T-helper 1 cell (primary cell): ENCODE results near the gene GALNT3.

Experiments
- DNase-seq, 5 donors: peaks; one replicate each; pipeline ENCODE4 v3.0.0-alpha.2; 2012 to 2020

Gene GALNT3

DNA sequence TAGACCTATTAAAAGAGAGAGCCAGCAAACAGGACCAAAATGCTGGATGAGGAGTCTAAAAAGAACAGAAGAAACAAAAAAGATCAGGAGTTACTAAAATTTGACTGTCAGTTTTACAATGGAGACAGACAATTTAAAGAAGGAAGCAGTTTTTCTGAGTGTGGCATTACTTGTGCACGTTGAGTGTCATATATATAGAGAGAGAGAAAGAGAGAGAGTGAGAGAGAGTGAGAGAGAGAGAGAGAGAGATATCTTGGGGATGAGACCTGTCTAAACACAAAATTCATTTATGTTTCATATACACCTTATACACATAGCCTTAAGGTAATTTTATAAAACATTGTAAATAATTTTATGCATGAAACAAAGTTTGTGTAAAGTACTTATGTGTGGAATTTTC, 2.1 kb upstream of the GALNT3 start:
- no peak for DNase-seq

DNA sequence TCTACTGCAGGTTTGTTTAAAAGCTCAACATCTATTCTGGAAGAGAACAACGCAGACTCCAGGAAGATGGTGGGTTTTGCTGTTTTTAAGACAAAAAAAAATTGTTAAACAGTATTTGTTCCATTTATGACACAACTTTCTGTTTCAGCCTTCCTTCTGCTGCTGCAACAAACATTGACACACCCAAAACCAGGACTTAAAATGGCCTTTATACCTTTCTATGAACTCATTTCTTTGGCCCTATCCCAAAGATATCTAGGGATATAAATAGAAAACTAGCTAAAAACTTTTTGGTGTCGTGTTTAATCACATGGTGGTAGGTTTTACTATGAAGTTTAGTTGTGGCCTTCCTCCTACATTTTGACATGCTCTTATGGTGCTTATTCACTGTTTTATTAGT, 964 bp upstream of the GALNT3 start:
- DNase-seq = no peak

DNA sequence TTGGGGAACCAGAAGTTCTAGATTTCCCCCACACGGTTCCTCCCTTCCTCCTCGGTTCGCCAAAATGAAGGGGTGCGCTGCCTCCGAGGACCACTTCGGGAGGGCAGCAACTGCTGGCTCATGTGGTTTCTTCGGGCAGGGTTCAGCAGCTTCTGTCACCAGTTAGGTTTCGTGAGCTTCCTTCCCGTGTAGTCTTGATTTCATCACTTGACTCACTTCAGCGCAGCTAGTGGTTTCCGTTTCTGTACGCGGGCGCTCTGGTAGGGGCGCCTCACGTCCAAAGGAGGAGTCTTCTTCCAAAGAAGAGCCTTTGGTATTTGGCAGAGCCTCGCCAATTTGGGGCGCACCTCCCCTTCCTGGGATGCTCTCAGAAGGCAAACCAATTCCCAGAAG, 485 bp upstream of the GALNT3 start:
- peak in 2 of 5 donors; percentile 8 to 93 for DNase-seq

DNA sequence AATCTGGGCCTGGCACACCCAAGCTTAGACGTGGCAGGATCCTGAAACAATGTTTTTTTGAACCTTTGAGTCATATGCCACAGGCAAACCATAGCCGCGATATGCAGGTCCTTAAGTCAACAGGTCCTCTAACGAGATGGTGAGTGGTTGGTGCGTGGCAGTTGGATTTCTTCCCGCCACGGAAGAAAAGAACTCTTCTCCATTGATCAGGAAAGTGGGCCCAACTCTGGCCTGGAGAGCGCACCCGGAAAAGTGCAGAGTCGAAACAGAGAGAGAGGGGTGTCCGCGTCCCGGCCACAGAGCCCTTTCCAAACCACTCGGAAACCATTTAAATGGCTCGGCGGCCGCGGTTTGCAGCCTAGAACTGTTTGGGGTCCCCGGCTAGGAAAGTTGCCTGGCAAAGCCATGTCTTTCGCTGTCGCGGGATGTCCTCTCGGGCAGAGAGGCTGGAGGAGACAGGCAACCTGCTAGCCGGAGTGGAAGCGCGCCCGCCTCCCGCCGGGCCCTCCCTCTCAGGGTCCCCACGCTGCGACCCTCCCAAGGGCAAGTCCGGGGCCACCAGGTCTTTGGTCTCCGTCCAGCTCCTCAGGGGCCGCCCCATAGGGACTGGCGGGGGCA, 777 bp downstream of the GALNT3 start:
- DNase-seq = peak in 1 of 5 donors; percentile 24

DNA sequence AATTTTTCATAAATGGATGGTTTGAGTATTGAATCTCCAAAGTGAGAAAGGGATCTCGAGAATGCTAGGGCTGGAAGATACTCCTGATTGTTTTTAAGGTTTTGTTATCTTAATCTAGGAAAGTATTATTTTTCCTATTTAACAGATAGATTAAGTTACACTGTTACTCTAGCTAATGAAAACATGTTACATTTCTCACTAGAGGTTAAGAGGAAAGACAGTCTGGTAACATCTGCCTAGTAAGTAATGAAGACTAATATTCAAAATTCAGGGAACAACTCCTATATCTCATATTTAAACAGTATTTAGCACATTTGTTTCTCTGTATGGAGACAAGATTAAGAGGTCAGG, 2.0 kb downstream of the GALNT3 start:
- DNase-seq = no peak

DNA sequence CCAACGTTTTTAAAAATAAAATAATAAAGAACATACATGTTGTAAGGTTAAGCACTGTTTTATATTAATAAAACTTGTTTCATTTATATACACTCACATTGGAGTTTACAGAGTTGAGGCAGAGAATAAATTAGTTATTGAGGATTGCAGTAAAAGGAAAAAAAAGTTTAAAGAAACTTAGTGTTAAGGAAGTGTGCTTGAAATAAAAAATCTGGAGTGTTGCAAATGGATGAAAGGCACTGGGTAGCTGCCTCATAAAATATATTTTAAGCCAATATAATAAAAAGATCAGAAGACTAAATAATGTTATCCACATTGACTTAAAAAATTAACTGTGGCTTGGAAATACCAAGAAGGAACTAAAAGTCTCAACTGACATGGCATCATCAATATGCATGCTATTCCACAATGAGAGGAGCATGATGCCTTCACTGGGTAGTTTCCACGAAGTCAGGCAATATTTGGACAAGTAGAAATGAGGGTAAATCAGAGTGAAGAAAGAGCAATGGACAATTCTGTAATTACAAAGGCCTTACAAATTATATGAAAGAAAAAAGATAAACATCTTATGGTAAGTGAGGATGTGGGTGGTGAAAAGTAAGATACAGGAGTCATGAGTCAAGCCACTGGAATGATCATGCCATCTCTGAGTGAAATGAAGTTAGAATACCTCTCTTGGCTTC, 2.5 kb downstream of the GALNT3 start:
- DNase-seq = peak in 1 of 5 donors; percentile 6

DNA sequence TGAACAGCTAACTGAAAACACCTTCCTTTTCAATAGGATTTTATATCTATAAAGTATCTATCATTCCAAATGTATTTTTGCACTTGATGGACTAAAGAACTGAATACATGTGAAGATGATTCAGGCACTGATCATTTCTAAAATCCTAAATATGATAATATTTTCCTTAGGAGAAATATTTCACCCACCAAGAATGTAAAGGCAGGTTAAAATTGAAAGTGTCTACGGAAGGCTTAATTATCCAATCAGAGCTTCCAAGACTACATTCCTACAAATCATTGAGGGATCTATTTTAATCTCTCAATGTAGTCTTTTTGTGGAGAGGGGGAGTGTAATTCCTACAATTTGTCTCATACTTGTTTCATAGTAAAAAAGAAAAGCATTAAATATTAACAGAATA, 3.6 kb downstream of the GALNT3 start:
- DNase-seq = no peak

DNA sequence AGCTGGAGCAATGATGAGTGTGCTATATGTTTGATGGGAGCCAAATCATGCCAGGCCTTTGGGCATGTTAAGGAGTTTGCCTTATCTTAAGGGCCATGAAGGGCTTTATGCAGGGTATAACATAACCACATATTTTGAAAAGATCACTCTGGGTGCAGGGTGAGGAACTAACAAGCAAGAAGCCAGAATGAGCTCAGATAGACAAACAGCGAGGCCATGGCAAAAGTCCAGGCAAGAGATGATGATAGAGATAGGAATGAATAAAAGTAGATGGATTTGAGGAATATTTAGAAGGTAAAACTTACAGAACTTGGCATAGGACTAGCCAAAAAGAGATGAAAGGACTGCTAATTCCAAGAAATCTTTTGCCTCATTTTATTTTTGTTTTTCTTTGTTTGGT, 6.7 kb downstream of the GALNT3 start:
- DNase-seq = no peak

DNA sequence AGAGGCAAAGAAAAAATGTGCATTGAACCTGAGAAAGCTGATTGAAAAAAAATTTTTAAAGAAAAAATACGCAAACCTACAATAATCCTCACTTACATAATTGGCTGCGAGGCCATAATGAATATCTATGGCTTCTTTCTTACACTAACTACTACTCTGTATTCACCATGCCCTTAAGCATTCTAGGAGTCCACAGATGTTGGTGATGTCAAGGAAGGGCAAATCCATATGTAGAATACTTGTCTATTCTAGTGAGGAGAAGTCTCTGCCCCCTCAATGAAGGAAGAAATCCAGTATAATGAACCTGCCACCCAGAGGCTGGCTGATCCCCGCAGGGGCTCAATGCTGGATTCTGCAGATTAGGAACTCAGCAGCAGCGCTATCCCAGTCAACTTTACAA, 14.3 kb downstream of the GALNT3 start:
- no peak for DNase-seq

DNA sequence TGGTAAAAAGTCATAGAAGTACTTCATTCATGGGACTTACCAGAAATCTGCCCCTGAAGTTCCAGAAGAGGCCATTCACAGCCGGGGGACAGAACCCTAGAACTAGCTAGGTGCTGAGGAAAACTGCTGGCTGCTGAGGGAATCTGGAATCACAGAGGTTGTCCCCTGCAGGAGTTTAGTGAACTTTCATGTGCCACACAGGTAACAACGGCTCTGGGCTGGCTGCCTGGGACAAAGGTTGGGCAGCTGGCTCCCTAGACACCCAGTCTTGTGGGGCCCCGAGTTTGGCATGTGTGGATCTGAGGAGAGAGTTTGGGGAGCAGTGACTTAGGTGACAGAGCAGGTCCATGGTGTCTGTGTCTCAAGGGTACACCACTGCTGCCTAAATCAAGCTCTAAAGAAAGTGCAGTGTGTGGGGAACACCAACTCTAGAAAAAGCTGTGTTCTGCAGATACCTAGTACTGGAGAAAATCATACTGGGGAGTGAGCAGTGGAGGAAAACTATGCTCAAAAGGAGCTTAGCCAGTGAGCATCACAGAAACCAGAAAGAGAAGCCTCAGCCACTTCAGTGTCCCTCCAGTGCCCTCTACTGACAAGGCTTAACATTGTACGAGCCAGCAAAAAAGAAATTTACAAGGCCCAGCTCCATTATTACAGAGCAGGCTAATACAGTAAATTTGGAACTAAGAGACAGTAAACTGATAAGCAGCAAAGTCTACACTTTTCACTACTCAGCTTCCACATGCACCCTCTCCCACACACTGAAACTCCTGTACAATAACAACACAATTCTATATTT, 15.2 kb downstream of the GALNT3 start:
- peak in 1 of 5 donors; percentile 22 for DNase-seq

DNA sequence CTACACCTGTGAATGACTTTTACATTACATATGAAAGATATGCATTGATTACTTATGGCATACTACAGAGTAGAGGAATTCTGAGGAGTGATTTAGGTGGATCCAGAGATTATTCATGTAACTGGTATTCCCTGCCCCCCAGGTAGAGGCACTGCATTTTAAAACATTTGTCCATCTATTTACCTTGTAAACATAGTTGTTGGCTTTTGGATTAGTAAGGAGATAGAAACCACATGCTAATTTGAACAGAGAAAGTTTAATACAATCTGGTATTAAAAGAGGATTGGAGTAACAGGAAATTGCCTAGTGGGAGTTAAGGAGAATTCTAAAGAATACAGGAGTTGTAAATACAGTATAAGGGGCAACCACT, 15.9 kb downstream of the GALNT3 start:
- no peak for DNase-seq

DNA sequence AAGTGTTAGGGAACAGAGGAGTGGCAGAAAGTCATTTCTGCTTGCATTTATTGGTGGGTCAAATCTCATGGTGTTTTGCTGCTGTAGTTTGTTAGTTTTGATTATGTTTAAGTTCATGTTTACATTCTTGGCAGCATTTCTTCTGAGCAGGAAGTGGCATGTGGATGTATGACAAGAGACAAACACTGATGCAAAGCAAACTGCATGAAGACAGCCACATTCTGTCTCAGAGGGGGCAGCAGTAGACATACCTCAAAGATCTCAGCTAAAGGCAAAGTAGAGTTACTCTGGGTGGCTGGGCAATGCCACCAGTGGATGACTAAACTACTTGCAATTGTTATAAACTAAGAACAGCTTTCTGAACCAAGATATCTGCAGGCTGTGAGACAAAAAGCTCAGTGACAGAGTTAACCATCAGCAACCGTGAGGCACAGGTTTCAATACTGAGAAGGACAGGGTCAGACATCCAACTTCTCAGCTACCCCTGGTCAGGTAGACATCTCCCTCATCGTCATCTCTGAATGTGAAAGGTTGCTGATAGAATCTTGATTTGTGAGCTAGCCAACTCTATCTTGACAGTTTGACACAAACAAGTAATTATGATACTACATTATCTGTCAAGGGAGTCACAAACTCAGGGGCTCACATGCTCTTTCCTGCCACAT, 16.4 kb downstream of the GALNT3 start:
- peak in 1 of 5 donors; percentile 25 for DNase-seq

DNA sequence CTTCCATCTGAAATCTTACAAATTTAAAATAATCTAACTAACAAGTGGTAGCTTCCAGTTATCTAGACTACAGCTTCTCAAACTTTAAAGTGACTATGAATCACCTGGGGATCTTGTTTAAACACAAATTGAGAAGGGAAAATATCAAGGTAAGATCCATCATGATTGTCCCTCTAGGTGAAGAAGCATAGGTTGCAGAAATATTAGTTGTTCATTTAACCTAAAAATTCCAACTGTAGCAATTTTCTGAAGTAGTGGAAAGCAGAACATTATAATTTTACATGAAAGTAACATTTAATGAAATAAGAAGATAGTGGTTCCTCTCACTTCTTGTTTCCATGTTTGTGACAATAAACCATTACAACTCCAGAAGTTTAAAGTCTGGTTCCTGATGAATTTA, 17.3 kb downstream of the GALNT3 start:
- DNase-seq = no peak

DNA sequence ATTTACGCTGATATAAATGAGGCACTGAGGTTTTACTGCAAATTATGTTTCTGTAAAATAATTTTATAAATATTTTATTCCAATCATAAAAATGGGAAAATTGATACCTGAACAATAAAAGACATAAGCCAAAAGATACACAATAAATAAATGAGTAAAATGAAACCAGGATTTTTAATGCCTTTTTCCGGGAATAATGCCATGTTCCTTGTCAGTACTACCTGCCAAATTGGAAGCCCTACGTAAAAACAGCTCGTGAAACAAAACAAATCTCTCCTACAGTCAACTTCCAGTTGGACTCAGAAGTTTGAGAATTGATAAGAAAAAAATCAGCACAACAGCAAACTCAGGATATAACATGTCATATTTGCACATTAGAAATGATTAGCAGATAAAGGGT, 18.0 kb downstream of the GALNT3 start:
- no peak for DNase-seq

DNA sequence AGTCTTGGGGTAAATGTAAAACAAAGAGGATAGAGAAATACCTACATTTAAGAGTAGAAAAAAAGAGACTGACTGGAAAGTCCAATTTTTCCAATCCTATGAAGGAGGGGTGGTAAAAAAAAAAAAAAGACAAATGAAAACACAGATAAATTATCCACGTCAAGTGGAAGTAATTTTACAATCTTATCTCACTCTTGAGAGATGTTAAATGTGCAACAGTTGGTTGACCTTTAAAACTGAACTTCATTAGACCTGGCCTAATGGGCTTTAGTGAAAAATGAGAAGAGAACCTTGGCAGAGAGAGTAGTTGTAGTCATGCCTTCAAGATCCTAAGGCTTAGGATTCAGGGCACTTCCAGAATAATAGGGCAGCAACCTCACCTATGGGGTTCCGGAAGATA, 20.4 kb downstream of the GALNT3 start:
- DNase-seq = no peak

DNA sequence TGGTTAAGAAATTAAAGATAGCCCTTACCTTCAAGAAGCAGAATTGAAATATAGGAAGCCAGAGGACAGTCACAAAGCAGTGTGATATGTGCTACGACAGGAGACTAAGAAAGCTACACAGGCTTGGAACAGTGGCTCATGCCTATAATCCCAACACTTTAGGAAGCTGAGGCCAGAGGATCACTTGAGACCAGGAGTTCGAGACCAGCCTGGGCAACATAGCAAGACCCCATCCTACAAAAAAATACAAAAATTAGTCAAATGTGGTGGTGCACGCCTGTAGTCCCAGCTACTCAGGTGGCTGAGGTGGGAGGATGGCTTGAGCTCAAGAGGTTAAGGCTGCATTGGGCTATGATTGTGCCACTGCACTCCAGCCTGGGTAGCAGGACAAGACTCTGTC, 21.9 kb downstream of the GALNT3 start:
- no peak for DNase-seq

DNA sequence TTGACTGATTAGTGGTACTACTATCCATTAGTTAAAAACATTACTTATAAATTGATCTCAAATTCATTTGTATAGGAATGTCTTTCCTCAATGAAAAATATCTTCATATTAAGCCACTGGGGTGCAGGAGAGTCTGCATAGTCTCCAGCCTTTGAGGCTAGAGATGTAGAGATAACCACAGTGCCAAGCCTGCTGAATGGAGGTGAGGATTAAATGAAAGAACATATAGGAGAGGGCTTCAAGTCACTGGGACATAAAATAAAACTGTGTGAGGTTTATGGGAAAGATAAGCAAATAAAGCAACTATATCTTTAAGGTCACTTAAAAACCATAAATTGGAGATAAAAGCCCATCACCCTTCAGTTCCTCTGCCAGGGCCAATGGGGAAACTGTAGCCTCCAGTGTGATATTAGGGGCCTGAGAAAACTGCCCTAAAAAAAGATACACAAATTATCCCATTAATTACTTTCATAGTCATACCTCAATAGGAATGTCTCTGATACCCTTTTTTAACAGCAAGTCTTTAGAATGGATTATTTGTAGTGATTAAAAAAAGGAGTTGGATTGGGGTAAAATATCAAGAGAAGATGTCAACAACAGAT, 27.6 kb downstream of the GALNT3 start:
- DNase-seq = no peak

DNA sequence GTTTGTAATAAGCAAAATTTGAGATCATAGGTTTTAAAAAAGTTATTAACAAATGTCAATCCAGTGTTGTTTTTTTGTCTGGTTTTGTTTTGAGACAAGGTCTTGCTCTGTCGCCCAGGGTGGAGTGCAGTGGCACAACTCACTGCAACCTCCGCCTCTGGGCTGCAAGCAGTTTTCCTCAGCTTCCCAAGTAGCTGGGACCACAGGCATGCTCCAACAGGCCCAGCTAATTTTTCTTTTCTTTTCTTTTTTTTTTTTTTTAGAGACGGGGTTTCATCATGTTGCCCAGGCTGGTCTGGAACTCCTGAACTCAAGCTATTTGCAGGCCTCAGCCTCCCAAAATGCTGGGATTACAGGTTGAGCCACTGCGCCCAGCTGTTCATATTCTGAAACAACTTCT, 31.3 kb downstream of the GALNT3 start:
- no peak for DNase-seq

DNA sequence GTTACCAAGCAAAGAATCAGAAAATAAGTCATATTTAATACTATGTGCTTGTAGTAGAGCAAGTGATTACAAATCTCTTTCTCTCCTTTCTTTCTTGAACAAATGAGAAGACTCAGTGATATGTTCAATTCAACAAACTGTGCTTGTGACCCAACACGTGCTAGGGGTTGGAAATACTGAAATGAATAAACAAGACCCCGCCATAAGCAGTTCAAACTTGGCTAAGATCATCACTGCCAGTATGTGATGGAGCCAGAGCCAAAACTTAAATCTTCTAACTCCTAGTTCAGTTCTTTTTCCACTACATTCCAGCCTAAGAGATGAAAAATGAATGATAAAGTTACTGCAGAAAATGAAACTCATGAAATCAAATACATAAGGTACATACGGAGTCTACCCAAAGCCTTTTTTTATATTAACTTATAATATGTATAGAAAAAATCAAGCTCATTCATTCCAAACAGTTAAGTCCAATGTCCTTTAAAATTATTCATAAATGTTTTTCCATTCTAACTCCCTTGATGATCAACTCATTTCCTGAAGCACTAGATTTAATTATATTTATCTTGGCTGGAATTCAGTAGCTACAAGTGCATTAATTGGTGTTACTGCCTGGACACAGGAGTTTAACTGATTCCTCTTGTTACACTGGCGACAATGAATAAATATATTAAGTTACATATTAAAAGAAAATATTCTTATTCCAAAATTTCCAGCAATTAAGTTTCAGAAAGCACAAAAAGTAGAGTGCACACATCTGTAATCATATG, 36.0 kb downstream of the GALNT3 start:
- no peak for DNase-seq

DNA sequence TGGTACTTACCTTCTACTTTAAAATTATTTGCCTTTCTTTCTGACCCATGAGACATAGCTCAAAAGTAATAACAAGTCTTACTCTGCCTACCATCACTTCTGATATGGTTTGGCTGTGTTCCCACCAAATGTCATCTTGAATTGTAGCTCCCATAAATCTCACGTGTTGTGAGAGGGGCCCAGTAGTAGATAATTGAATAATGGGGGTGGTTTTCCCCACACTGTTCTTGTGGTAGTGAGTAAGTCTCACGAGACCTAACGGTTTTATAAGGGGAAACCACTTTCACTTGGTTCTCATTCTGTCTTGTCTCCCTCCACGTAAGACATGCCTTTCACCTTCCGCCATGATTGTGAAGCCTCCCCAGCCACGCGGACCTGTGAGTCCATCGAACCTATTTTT, 47.5 kb downstream of the GALNT3 start:
- DNase-seq = no peak

DNA sequence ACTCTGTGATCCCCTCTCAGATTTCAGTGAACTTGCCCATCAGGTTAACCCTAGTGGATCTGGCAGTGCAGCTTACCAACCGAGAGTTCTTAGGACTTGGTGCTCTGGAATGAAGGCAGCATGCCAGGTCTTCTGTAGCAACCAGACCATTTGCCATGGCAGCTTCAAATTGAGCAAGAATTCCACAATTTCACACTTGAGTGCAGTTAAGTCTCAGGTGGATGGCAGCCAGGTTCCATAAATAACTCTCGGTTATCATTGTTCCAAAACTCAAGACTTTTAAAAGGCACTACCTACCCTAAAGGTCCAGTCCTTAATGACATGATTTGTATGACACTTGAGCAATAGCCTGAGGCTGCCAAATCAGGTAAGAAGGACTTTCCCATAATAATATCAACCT, 48.1 kb downstream of the GALNT3 start:
- DNase-seq = no peak

DNA sequence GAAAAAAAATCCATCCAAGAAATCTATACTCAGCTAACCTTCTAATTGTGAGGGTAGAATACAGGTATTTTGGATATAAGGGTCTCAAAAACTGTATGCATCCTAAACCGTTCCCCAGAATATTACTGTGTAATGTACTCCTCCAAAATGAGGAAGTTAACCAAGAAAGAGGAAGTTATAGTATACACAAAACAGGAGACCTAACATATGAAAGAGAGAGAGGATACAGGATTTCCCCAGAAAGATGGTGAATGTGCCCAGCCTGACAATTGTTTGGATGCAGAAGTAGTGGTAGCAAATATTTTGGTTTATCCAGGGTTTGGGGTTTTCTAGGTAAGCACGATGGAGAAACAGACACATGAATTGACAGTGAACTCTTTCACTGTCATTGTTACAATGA, 50.6 kb downstream of the GALNT3 start:
- DNase-seq = no peak

DNA sequence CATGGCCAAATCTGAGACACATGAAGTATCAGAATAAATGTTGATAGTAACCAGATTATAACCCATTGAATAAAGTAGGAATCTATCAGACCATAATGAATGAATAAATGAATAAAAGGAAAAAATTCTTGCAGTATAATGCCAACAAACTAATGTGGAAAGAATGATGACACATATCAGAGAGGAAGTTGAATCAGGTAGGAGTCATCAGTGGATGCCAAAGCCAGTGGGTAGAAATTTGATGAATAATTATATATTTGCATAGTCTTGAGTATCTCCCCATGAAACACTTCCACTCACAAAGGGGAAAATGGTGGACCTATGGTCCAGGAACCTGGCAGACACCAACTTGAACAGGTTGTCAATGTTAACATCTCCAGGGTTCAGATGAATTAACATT, 68.6 kb downstream of the GALNT3 start:
- no peak for DNase-seq
